Left lobe of liver (tissue), 2 donors: ENCODE measurements around the gene UBC. TPM values are rescaled to one million over a fixed set of nuclear protein-coding genes. Genes with fewer than 3 reads are reported as not detected.

Experiments used
- ATAC-seq: fragments of 200-7000 bp; cut with Tn5 transposase; one replicate; pipeline ENCODE4 v1.9.1; 2020; ENCODE audit warnings: mild to moderate bottlenecking, moderate library complexity
- DNase-seq: peaks from one replicate; pipeline ENCODE4 v3.0.0-alpha.2; 2020; ENCODE audit warnings: low spot score
- total RNA-seq: library from RNA; stranded (reverse); gene quantifications from one replicate; pipeline ENCODE4 v1.2.1, GENCODE V29; 2021
- donor health status: DM: no; HTN: no; CAD: no; lungs with moderate emphysema.
- donor health status: DM: no; HTN: yes; CAD: no.

UBC gene
- 436 TPM for total RNA-seq

DNA sequence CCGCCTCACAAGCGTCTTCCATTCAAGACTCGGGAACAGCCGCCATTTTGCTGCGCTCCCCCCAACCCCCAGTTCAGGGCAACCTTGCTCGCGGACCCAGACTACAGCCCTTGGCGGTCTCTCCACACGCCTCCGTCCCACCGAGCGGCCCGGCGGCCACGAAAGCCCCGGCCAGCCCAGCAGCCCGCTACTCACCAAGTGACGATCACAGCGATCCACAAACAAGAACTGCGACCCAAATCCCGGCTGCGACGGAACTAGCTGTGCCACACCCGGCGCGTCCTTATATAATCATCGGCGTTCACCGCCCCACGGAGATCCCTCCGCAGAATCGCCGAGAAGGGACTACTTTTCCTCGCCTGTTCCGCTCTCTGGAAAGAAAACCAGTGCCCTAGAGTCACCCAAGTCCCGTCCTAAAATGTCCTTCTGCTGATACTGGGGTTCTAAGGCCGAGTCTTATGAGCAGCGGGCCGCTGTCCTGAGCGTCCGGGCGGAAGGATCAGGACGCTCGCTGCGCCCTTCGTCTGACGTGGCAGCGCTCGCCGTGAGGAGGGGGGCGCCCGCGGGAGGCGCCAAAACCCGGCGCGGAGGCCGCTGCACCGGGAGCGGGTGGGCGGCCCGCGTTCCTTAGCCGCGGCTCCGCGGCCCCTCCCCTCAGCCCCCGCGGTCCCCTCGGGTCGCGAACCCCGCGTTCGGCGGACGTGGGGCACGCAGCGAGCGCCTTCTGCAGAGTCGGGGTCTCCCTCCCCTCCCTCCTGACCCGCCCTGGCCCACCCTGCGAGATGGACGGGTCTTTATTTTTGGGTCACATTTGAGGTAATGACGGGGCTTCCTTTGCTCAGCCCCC, at the start of gene UBC:
UBC (minus strand) TSS at position 259 of the 847 bp plus-strand sequence. CDS start 879 bp downstream, outside the sequence.
- ATAC-seq (peak; percentile 71), DNase-seq (peak; percentile 94)

DNA sequence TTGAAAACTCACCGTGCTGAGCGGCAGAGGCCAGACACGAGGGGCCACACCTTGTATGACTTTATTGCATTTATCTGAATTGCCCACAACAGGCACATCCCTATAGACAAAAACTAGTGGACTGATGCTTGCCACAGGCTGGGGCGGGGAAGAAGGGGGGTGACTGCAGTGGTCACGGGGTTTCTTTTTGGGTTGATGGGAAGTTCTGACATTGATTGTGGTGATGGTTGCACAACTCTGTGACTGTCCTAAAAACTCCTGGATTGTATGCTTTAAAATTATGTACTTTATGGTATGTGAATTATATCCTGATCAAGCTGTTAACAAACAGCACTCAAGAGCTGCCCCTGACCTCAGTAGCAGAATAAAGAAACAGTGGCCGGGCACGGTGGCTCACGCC, 48.8 kb upstream of the UBC start:
- ATAC-seq: no peak

DNA sequence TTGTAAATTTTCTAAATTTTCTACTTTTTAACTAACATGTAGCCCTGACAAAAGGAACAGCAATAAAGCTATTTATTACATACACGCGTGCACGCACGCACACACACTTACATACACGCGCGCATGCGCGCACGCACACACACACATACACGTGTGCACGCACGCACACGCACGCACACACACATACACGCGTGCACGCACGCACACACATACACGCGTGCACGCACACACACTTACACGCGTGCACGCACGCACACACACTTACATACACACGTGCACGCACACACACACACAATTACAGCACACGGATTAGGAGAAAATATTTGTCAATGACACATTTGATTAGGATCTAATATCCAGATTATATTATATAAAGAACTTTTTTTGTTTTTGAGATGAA, 46.6 kb upstream of the UBC start:
- no peak for DNase-seq
- ATAC-seq: no peak

More for the DNA sequence above, 48.8 kb upstream of the UBC start:
- no peak for DNase-seq

DNA sequence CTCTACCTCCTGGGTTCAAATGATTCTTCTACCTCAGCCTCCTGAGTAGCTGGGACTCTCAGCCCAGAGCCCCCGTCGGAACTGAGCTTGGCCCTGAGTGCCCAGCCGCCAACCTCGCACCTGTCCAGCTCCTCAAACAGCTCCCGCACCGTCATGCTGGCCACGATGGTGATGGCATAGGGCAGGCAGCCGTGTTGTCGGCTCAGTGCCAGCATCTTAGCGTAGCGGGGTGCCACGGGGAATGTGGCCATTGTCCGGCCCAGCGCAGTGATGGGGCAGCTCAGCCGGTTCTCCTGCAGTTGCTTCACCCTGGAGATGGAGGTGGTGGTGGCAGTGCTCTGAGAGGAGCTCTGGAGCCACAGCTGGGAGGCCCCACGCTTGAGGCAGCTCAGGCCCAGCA, 42.1 kb upstream of the UBC start:
- ATAC-seq: no peak

DNA sequence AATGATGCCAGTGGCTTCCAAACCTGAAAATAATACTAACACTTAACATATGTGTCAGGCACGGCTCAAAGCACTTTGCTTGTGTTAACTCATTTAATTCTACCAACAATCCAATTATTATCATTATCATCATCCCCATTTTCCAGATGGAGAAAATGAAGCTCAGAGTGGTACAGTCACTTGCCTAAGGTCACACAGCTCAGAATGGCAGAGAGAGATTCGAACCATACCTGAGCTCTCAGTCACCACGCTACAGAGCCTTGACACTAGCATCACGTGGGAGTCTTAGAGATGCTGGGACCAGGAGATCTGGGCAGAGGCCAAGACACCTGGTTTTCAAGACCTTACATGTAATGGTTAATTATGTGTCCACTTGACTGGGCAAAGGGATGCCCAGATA, 40.3 kb upstream of the UBC start:
- no peak for ATAC-seq
- no peak for DNase-seq

More for the DNA sequence above, 42.1 kb upstream of the UBC start:
- no peak for DNase-seq

DNA sequence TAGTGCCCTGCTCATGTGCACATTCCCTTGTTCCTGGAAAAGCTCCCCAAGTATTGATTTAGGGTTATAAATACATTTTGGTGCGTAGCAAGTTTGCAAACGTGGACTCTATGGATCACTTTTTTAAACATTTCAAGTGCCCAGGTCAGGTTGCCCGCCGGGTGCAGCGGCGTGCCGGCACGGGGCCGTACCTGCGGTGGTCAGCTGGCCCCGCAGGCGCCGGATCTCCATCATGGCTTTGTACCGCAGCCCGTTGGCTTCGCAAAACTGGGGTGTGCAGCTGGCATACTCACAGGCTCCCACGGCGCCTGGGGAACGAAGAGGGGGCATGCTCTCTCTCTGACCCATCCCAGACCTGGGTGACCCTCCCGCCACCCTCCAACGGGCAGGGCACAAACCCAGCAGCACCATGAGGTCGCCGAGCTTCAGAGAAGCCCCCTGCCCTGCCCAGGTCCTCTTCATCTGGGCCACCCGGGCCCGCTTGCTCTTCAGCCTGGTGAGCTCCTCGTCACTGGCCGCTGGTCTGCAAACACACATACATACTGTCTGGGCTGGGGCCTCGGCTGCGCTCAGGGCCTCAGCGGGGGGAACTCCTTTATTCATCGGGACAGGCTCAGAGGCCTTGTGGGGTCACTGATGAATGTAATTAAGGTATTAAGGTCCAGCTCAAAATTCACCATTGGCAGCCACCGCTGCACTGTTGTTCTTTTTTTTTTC, 39.4 kb upstream of the UBC start:
- DNase-seq: no peak
- no peak for ATAC-seq

DNA sequence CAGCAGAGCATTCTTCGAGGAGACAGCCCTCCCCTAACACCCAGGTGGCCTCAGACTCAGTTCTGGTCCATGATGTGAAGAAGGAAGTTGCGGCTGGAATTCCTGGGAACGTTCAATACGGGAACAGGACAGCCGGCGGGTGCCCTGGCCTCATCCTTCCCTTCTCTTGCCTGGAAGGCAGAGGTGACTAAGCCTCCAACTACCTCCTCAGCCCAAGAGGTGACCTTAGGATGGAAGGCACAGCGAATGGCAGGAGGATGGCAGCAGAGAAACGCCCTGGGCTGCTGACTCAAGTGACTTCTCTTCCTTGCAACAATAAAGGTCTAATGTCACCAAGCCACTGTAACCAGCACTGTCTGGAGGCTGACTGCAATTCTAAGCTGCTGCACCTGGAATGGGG, 38.4 kb upstream of the UBC start:
- no peak for DNase-seq
- no peak for ATAC-seq

DNA sequence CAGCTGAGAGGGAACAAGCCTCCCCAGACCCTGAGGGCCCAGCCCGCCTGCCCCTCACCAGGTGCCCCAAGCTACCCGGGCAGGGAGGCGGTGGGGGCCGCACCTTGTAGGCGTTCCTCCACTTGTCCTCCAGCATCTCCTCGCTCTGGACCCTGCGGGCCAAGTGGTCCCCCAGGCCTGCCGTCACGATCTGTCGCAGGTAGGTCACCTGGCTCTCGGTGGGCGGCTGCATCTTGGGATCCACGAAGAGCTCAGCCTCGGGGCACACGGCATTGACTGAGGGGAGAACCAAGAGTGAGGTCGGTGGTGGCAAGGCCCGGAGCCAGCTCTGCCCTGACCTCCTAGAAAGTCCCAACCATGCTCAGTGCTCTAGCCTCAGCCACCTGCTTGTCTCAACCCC, 37.8 kb upstream of the UBC start:
- DNase-seq (no peak), ATAC-seq (no peak)

DNA sequence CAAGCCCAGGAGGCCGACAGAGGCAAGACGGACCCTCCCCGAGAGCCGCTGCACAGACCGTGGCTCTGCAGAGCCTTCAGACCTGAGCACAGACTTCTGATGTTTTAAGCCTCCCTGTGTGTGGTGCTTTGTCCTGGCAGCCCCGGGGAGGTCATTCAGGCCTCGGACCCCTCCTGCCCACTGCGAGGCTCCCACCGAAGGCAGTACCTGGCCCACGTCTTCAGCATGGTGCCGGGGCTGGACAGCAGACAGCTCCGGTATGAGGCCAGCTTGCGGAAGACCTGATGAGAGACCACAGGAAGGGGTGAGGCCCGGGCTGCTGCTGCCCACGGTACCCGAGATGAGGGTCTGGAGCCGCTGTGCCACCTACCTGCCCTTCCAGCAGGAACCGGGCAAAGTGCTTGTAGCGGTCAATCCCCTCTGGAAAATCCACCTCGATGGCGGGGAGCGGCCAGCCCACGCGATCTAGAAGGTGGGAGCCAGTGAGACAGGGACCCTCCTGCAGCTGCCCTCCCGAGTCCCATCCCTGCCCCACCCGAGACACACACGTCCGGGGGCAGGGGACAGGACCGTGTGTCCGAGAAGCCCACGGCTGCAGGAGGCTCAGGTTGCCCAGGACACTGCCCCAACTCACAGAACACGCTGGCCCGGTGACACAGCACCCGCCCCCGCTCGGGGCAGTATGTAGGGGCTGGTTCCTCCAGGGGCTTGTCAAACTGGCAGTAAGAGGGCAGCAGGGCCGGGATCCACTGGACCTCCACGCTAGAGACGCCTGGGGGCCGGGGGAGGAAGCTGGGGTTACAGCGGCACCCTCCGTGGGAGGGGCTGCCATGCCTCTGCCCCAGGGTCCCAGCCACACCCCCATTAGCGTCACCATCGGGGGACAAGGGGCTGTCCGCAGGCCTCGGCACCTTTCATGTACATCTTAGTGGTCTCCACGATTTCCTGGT, 35.6 kb upstream of the UBC start:
- DNase-seq: no peak
- ATAC-seq: no peak

DNA sequence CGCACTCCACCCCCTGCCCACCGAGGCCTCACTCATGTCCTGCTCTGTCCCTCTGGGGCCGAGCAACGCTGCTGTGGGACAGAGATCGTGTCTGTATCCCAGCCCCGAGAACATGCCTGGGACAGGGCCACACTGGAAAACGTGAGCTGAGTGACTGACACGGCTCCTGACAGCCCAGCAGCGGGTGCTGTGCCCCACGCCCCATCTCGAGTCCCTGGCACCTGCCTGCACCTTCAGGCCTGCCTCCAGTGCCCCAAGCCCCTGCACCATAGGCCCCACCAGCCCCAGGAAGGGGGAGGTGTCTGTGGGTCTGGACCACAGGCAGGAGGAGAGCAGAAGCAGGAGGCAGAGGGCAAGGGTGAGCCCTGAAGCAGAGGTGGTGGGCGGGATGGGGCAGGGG, 34.6 kb upstream of the UBC start:
- ATAC-seq: no peak
- DNase-seq: no peak

DNA sequence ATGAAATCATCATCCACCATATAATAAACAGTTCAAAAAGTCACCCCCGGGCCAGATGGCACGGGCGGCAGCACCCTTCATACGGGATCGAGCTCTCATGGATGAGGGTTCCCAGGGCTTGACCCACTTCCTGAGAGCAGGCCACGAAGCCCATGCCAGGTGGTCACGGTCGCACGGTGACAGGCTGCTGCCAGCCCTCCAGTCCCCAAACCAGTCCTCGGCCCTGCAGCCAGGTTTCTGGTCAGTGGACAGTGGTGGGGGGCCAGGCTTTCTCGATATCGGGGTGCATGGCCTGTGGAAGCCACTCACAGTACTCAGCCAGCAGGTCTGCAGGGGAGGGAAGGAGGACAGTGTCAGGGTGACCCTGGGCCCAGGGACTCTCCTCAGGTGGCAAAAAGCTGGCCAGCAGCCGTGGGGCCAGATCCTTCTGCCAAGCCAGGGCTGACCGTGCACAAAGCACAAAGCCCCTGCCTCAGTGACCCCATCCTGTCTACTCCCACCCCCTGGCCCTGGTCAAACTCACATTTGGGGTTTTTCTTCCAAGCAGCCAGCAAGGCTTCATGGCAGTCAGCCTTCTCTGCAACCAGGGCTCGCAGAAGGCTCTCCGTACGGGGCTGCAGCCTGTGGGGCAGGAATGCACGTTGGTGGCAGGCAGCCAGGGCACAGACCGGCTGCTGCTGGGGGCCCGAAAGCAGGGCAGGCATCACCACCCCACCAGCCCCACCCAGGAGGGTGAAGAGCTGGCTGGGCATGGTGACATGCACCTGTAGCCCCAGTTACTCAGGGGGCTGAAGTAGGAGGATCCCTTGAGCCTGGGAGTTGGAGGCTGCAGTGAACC, 33.3 kb upstream of the UBC start:
- DNase-seq (no peak), ATAC-seq (no peak)

DNA sequence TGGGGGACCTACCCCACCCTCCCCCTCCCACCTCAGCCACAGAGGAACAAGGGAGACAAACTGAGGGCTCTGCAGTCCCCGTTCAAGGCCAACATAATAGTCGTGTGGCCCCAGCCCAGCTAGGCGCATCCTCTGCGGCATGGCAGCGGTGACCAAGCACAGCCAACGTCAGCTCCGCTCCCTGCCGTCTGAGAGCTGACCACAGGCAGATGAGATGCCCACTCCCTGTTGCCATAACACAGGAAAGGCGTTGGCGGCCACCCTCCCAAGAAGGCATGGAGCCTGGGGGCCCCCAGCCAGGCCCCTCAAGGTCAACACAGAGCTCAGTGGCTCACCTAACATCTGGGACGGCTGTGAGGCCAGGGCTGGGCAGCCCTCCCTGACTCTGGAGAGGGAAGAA, 32.6 kb upstream of the UBC start:
- ATAC-seq: no peak

DNA sequence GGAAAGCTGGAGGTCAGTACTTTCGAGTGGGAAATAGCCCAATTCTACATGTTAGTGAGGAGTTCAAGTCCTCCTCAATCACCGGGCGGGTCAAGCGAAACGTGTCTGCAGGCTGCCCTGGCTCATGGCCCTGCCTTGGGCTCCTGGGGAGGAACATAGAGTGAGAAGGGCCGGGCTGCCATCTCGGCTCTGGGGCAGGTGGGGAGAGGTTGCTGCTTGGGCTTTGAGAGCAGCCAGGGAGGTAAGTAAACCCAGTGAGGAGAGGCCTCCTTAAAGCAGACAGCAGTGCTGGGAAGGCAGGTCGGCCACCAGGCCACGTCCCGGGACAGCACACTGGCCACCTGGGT, 32.0 kb upstream of the UBC start:
- ATAC-seq (peak; percentile 18), DNase-seq (no peak)

More for the DNA sequence above, 32.6 kb upstream of the UBC start:
- DNase-seq: no peak

DNA sequence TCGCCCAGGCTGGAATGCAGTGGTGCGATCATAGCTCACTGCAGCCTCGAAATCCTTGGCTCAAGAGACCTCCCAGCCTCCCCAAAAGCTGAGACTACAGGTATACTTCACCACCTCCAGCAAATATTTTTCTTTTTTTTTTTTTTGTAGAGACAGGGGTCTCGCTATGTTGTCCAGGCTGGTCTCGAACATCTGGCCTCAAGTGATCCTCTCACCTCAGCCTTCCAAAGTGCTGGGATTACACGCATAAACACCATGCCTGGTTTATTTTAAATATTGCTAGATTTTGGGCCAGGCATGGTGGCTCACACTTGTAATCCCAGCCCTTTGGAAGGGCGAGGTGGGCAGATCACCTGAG, 26.7 kb upstream of the UBC start:
- DNase-seq: no peak
- ATAC-seq: no peak

DNA sequence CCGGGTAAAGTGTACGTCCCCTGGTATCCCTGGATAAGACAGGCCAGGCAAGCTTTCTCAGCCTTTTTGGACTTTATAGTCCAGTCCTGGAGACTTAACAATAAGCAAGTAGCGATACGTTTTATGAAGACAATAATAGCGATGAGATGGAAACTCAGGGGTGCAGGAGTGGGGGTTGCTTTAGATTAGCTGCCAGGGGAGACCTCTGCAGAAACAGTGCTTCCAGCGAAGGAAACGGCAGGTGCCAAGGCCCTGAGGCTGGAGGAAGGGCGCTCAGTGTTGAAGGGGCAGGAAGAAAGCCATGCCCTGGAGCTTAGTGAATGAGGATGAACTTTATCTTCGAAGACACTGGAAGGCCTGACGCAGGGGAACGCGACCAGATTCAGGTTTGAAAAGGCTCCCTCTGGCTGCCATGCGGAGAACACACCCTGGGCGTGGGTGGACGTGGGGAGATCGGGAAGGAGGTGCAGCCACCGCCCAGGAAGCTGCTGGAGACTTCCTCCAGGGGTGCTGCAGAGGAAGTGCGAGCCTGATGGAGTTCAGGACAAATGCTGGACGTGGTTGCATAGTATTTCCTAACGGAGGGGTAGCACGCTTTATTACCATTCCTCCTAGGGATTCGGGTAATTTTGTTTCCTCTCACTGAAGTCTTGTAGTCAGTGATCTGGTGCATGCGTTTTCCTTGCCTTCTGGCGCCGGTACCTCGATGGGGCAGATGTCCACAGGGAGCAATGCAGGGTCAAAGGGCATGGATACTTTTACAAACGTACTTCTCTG, 26.1 kb upstream of the UBC start:
- peak; percentile 84 for DNase-seq
- ATAC-seq: peak; percentile 71

DNA sequence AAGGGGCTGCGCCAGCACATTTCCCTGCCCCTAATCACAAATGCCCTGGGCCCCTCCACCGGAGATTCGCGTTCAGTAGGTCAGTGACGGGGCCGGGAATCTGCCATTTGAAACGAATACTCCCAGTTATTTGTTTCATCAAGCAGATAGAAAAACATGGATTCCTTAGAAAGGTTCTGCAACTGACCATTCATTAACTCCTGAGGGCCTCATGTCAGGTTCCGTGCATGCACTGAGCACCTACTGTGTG, 25.6 kb upstream of the UBC start:
- ATAC-seq (no peak), DNase-seq (no peak)

DNA sequence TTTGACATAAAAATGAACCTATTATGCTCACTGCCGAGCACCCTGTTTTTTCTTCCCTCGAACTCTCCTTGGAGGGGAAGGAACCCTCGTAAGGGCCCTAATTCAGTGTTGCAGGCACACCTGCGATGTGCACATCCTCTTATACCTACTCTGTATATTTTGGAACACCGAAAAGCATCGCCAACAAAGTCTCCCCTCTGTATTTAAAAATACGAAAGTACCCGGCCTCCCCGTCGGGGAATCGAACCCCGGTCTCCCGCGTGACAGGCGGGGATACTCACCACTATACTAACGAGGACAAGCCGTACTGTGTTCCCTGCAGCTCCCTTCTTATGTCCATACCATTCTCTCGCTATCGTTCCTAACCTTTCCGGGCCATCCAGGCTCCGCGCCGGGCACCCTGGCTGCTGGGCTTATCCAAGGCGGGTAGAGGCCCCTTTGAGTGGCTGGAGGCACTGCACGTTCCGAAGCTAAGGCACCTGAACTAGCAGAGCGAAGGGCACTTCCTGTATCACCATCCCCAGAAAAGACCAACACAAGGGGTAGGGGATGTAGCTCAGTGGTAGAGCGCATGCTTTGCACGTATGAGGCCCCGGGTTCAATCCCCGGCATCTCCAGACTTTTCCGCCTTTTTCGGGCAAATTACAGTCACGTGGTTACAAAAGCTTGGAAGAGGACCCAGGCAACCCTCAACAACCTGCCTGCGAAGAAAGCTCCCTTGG, 25.1 kb upstream of the UBC start:
- DNase-seq (peak; percentile 89), ATAC-seq (peak; percentile 75)

DNA sequence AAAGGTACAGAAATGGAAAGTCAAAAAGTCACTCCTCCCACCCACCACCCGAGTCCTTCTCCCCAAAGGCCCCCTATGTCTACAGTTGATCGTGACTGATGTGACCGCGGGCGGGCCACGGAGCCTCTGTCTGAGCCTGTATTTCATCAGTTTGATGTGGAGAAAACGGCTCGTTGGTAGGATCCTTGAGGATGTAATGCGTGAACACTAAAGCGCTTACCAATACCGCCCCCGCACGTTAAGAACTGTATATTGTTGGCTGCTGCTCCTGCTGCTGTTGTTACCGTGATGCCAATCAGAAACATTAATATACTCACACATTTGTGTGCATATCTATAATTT, 24.6 kb upstream of the UBC start:
- peak; percentile 54 for ATAC-seq
- DNase-seq: peak; percentile 67

DNA sequence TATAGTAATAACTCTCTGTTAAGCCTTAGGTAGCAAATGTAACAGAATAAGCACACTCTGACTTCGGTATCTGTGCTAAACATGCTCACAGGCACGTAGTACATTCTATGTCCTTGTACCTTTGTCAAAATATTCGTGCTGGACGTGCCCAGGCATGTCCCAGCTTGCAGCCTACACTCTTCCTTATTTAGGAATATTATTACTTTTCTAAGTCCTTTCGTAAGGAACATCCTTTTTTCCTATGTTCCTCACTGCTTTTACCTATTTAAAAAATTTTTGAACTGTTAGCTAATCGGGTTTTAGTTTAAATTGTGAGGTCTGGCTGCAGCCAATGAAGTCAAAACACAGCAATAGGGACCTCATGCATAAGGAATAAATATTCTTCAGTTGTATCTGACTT, 24.1 kb upstream of the UBC start:
- ATAC-seq (no peak), DNase-seq (no peak)
